Sigmoid colon (tissue), 7 donors: ENCODE data around the gene SH3TC2. TPM values are rescaled to one million over a fixed set of nuclear protein-coding genes. Genes with fewer than 3 reads are reported as not detected.

Experiments used
- DNase-seq: peaks from one replicate; pipeline ENCODE4 v3.0.0-alpha.2; 2019
- H3K27ac ChIP-seq, 4 donors: fragments of 200-600 bp; sonication (generic); one replicate each; pipeline ENCODE4 v1.5.1; 2016 to 2019; ENCODE audit warnings: mild to moderate bottlenecking in 1 of 4
- H3K27me3 ChIP-seq, 3 donors: fragments of 200-600 bp; sonication (generic); one replicate each; pipeline ENCODE4 v1.5.1; 2019; ENCODE audit warnings: mild to moderate bottlenecking in 1 of 3
- H3K36me3 ChIP-seq, 4 donors: fragments of 200-600 bp; sonication (generic); one replicate each; pipeline ENCODE4 v1.5.1; 2016 to 2019
- H3K4me1 ChIP-seq, 4 donors: fragments of 200-600 bp; sonication (generic); one replicate each; pipeline ENCODE4 v1.5.1; 2017 to 2019
- H3K4me3 ChIP-seq, 4 donors: fragments of 200-600 bp; sonication (generic); one replicate each; pipeline ENCODE4 v1.5.1; 2017 to 2019; ENCODE audit warnings: mild to moderate bottlenecking in 2 of 4, moderate library complexity in 1 of 4
- H3K9me3 ChIP-seq, 4 donors: fragments of 200-600 bp in 3 of 4; sonication (generic) in 3 of 4; one replicate each; pipeline versions ENCODE4 v1.5.1 to v1.6.1; 2013 to 2019
- CTCF ChIP-seq, 4 experiments: fragments of 450-650 bp in 3 of 4; fragments of 200-600 bp in 1 of 4; IDR thresholded peaks; one replicate each; pipeline ENCODE4 v1.5.1; 2016 to 2019; ENCODE audit warnings: antibody characterized with exemption in 4 of 4, mild to moderate bottlenecking in 3 of 4, moderate library complexity in 2 of 4
- EP300 ChIP-seq, 4 donors: sonication (generic); formaldehyde crosslinking; IDR thresholded peaks; one replicate each; pipeline ENCODE4 v1.6.1; 2017; ENCODE audit warnings: antibody characterized with exemption in 4 of 4
- POLR2A ChIP-seq, 2 donors: fragments of 450-650 bp; IDR thresholded peaks; one replicate each; pipeline ENCODE4 v1.6.1; 2016; ENCODE audit warnings: antibody characterized with exemption in 2 of 2, mild to moderate bottlenecking in 2 of 2, moderate library complexity in 2 of 2
- POLR2AphosphoS5 ChIP-seq, 4 donors: sonication (generic); formaldehyde crosslinking; IDR thresholded peaks; one replicate each; pipeline ENCODE4 v1.6.1; 2017; ENCODE audit warnings: antibody characterized with exemption in 4 of 4
- WGBS, 2 donors: extraction: QIAGEN DNeasy Blood & Tissue Kit; methylation state at CpG; one replicate each; pipeline ENCODE4 v1.1.7; 2013; 5-methylcytosine and 5-hydroxymethylcytosine counted together
- intact Hi-C: fragments of 100-400 bp; cut with DNase I; formaldehyde crosslinking; loops from one replicate; pipeline ENCODE4 v1.15.1; 2023
- polyA plus RNA-seq, 3 donors: library from polyadenylated mRNA; stranded (reverse); fragments of 200-250 nt; gene quantifications; one replicate each; pipeline ENCODE4 v1.2.3, GENCODE V29; 2013
- total RNA-seq, 4 donors: library from RNA; depleted of rRNA; stranded (reverse); fragments of >200 nt; gene quantifications; one replicate each; pipeline ENCODE4 v1.1.0, GENCODE V29; 2016
- donor health status: healthy with polysubstance abuse.
- donor health status: Bipolar disorder and iron deficiency.
- donor health status: healthy.

The SH3TC2 gene
- total and polyA plus RNA-seq, 7 donors = under 0.01 to 8.3 (median 1.7) TPM; not detected in 1

GRCh38 chr5:149037817-149038216 lies 25.0 kb downstream of the SH3TC2 start:
- DNase-seq = no peak
- H3K4me1 ChIP-seq = no peaks in the 10 kb centered on the region
- no peaks in the 10 kb centered on the region for H3K9me3 ChIP-seq
- intact Hi-C loops = loop anchor here (10.0 kb wide), 1 partner anchor 863 kb away; no protein-coding TSS in a partner anchor
- no peaks in the 10 kb centered on the region for H3K27me3 ChIP-seq
- no peak overlapping the region for H3K27ac ChIP-seq
- TF ChIP-seq POLR2AphosphoS5 (IDR thresholded peaks at IDR 0.05) = no peak
- TF ChIP-seq EP300 (IDR thresholded peaks at IDR 0.05) = no peak
- no peak for TF ChIP-seq POLR2A (IDR thresholded peaks at IDR 0.05)
- TF ChIP-seq CTCF (IDR thresholded peaks at IDR 0.05) = no peak
- H3K36me3 ChIP-seq = no peaks in the 10 kb centered on the region
- no peak overlapping the region for H3K4me3 ChIP-seq
- WGBS, 2 donors = 17 to 23% methylated on average over 3 of the region's 3 CpGs

GRCh38 chr5:149036970-149037369 lies 25.9 kb downstream of the SH3TC2 start:
- intact Hi-C loops = loop anchor here (10.0 kb wide), 1 partner anchor 862 kb away; no protein-coding TSS in a partner anchor
- WGBS, 2 donors = 62% methylated on average over 2 of the region's 2 CpGs
- H3K36me3 ChIP-seq = no peaks in the 10 kb centered on the region
- H3K4me3 ChIP-seq = no peak overlapping the region
- H3K27me3 ChIP-seq = no peaks in the 10 kb centered on the region
- no peak overlapping the region for H3K27ac ChIP-seq
- no peaks in the 10 kb centered on the region for H3K4me1 ChIP-seq
- DNase-seq = no peak
- TF ChIP-seq POLR2A (IDR thresholded peaks at IDR 0.05) (no peak), EP300 (IDR thresholded peaks at IDR 0.05) (no peak), POLR2AphosphoS5 (IDR thresholded peaks at IDR 0.05) (no peak), CTCF (IDR thresholded peaks at IDR 0.05) (no peak)
- H3K9me3 ChIP-seq = no peaks in the 10 kb centered on the region

- WGBS, 2 donors = 76 to 85% methylated on average over 3 of the region's 3 CpGs
- TF ChIP-seq POLR2A (IDR thresholded peaks at IDR 0.05) (no peak), EP300 (IDR thresholded peaks at IDR 0.05) (no peak), CTCF (IDR thresholded peaks at IDR 0.05) (no peak), POLR2AphosphoS5 (IDR thresholded peaks at IDR 0.05) (no peak)
- intact Hi-C loops = loop anchor here (10.0 kb wide), 1 partner anchor 861 kb away; no protein-coding TSS in a partner anchor
- Histone ChIP-seq H3K36me3 (no peaks in the 10 kb centered on the region), H3K27me3 (no peaks in the 10 kb centered on the region), H3K4me3 (no peak overlapping the region), H3K4me1 (no peaks in the 10 kb centered on the region), H3K9me3 (no peaks in the 10 kb centered on the region), H3K27ac (no peak overlapping the region)
- no peak for DNase-seq
Measured at GRCh38 chr5:149036168-149036567, 26.7 kb downstream of the SH3TC2 start.

GRCh38 chr5:149035372-149035790 lies 27.5 kb downstream of the SH3TC2 start:
- intact Hi-C loops = loop anchor here (1.0 to 10.0 kb wide), 2 partner anchors 302 to 861 kb away; no protein-coding TSS in a partner anchor
- Histone ChIP-seq H3K4me1 (no peaks in the 10 kb centered on the region), H3K27ac (no peak overlapping the region), H3K4me3 (no peak overlapping the region), H3K36me3 (no peaks in the 10 kb centered on the region), H3K9me3 (no peaks in the 10 kb centered on the region), H3K27me3 (no peaks in the 10 kb centered on the region)
- WGBS, 2 donors = 20 to 22% methylated on average over 8 of the region's 8 CpGs
- peak; percentile 81 for DNase-seq
- TF ChIP-seq EP300 (IDR thresholded peaks at IDR 0.05) (no peak), POLR2A (IDR thresholded peaks at IDR 0.05) (no peak), POLR2AphosphoS5 (IDR thresholded peaks at IDR 0.05) (no peak), CTCF (IDR thresholded peaks at IDR 0.05) (peak; percentile 50 to 82 (median 71))
